WTC11 (cell line): Measurements from ENCODE around the gene TPD52L2. TPM values are rescaled to one million over a fixed set of nuclear protein-coding genes. Genes with fewer than 3 reads are reported as not detected.

Experiments used
- ATAC-seq: fragments of 200-7000 bp; cut with Tn5 transposase; 2 replicates; pipeline ENCODE4 v1.10.0; 2021; ENCODE audit warnings: mild to moderate bottlenecking, moderate library complexity
- CTCF ChIA-PET: fragments of 300-600 bp; sonication (Branson Sonifier 250); formaldehyde crosslinking; loops from one replicate; lab custom pipeline; 2021; ENCODE audit warnings: antibody characterized with exemption; lab: Charles Lee
- POLR2A ChIA-PET: fragments of 350-600 bp; sonication (Branson Sonifier 250); formaldehyde crosslinking; loops from one replicate; lab custom pipeline; 2021; ENCODE audit warnings: antibody characterized with exemption; lab: Charles Lee
- DNase-seq: peaks from one replicate; pipeline ENCODE4 v3.0.0; 2021; ENCODE audit warnings: low spot score
- H3K27ac Mint-ChIP-seq: 2 replicates; pipeline ENCODE4 v1.8.0; 2021; ENCODE audit warnings: mixed read lengths
- H3K27me3 Mint-ChIP-seq: 2 replicates; pipeline ENCODE4 v1.8.0; 2021; ENCODE audit warnings: low read depth, mild to moderate bottlenecking, moderate library complexity, mixed read lengths
- H3K36me3 Mint-ChIP-seq: 2 replicates; pipeline ENCODE4 v1.8.0; 2021; ENCODE audit warnings: mixed read lengths
- H3K4me1 Mint-ChIP-seq: 2 replicates; pipeline ENCODE4 v1.8.0; 2022; ENCODE audit warnings: mixed read lengths
- H3K4me3 Mint-ChIP-seq: 2 replicates; pipeline ENCODE4 v1.8.0; 2021; ENCODE audit warnings: mild to moderate bottlenecking, moderate library complexity, mixed read lengths
- H3K9me3 Mint-ChIP-seq: 2 replicates; pipeline ENCODE4 v1.8.0; 2021; ENCODE audit warnings: mixed read lengths
- CTCF ChIP-seq: fragments of 200-600 bp; IDR thresholded peaks from 2 replicates; pipeline ENCODE4 v1.8.0; 2022; ENCODE audit warnings: antibody characterized with exemption
- ELF4 ChIP-seq: sonication (generic); formaldehyde crosslinking; IDR thresholded peaks from 2 replicates; pipeline ENCODE4 v1.8.1; 2022; ENCODE audit warnings: low read depth, mild to moderate bottlenecking, moderate library complexity, missing genetic modification reagents
- EMX1 ChIP-seq: fragments of 250-450 bp; sonication (Bioruptor Pico); IDR thresholded peaks from 2 replicates; pipeline ENCODE4 v1.8.0; 2021; ENCODE audit warnings: mild to moderate bottlenecking
- ERG ChIP-seq: fragments of 250-450 bp; sonication (Bioruptor Pico); IDR thresholded peaks from 2 replicates; pipeline ENCODE4 v1.8.0; 2021; ENCODE audit warnings: mild to moderate bottlenecking
- ESRRA ChIP-seq: sonication (generic); formaldehyde crosslinking; IDR thresholded peaks from 2 replicates; pipeline ENCODE4 v1.8.1; 2022; ENCODE audit warnings: mild to moderate bottlenecking, missing genetic modification reagents, borderline replicate concordance
- FOXP4 ChIP-seq: sonication (generic); formaldehyde crosslinking; IDR thresholded peaks from 2 replicates; pipeline ENCODE4 v1.8.0; 2022; ENCODE audit warnings: mild to moderate bottlenecking, missing genetic modification reagents
- GABPB1 ChIP-seq: sonication (generic); formaldehyde crosslinking; IDR thresholded peaks from 2 replicates; pipeline ENCODE4 v1.8.1; 2023; ENCODE audit warnings: mild to moderate bottlenecking, missing genetic modification reagents
- IRF1 ChIP-seq: sonication (generic); formaldehyde crosslinking; IDR thresholded peaks from 2 replicates; pipeline ENCODE4 v1.8.0; 2023; ENCODE audit warnings: missing genetic modification reagents
- MLX ChIP-seq: sonication (generic); formaldehyde crosslinking; IDR thresholded peaks from 2 replicates; pipeline ENCODE4 v1.8.1; 2023; ENCODE audit warnings: mild to moderate bottlenecking, missing genetic modification reagents, moderate library complexity
- NFATC4 ChIP-seq: fragments of 250-450 bp; sonication (Bioruptor Pico); IDR thresholded peaks from 2 replicates; pipeline ENCODE4 v1.9.0; 2021; ENCODE audit warnings: mild to moderate bottlenecking
- NFE2L1 ChIP-seq: sonication (generic); formaldehyde crosslinking; IDR thresholded peaks from 2 replicates; pipeline ENCODE4 v1.8.1; 2023; ENCODE audit warnings: missing genetic modification reagents
- NR3C1 ChIP-seq: sonication (generic); formaldehyde crosslinking; conservative IDR thresholded peaks from 2 replicates; pipeline ENCODE4 v1.8.1; 2023; ENCODE audit warnings: low read depth, mild to moderate bottlenecking, missing genetic modification reagents
- TEAD4 ChIP-seq: sonication (generic); formaldehyde crosslinking; IDR thresholded peaks from 2 replicates; pipeline ENCODE4 v1.8.0; 2022; ENCODE audit warnings: mild to moderate bottlenecking, missing genetic modification reagents
- ZBTB21 ChIP-seq: sonication (generic); formaldehyde crosslinking; IDR thresholded peaks from 2 replicates; pipeline ENCODE4 v1.8.1; 2023; ENCODE audit warnings: mild to moderate bottlenecking, missing genetic modification reagents, borderline replicate concordance
- ZNF138 ChIP-seq: sonication (generic); formaldehyde crosslinking; conservative IDR thresholded peaks from 2 replicates; pipeline ENCODE4 v1.8.1; 2022; ENCODE audit warnings: mild to moderate bottlenecking, moderate library complexity, missing genetic modification reagents
- ZNF219 ChIP-seq: sonication (generic); formaldehyde crosslinking; IDR thresholded peaks from 2 replicates; pipeline ENCODE4 v1.8.0; 2023; ENCODE audit warnings: missing genetic modification reagents, mild to moderate bottlenecking, borderline replicate concordance
- ZNF396 ChIP-seq: fragments of 250-450 bp; sonication (Bioruptor Pico); IDR thresholded peaks from 2 replicates; pipeline ENCODE4 v1.8.0; 2021; ENCODE audit warnings: mild to moderate bottlenecking, moderate library complexity, borderline replicate concordance
- ZNF512 ChIP-seq: sonication (generic); formaldehyde crosslinking; IDR thresholded peaks from 2 replicates; pipeline ENCODE4 v1.8.1; 2022; ENCODE audit warnings: missing genetic modification reagents, borderline replicate concordance
- ZNF671 ChIP-seq: fragments of 250-450 bp; sonication (Bioruptor Pico); IDR thresholded peaks from 2 replicates; pipeline ENCODE4 v1.8.0; 2021; ENCODE audit warnings: mild to moderate bottlenecking
- total RNA-seq: library from RNA; stranded (reverse); gene quantifications from 3 replicates; pipeline ENCODE4 v1.2.3, GENCODE V29; 2021

Gene TPD52L2
- total RNA-seq, 1 experiment from 2014 or later: 80.8 TPM

GRCh38 chr20:63881451-63882226, 16.6 kb downstream of the TPD52L2 start:
- TF ChIP-seq CTCF: no peak
- TF ChIP-seq EMX1 (CRISPR knock-in tag): no peak
- no peak for TF ChIP-seq ZBTB21 (CRISPR knock-in tag)
- no peak for TF ChIP-seq ZNF671 (CRISPR knock-in tag)
- no peak for TF ChIP-seq NR3C1 (CRISPR knock-in tag)
- no peak for TF ChIP-seq NFATC4
- no peak for TF ChIP-seq ERG
- TF ChIP-seq ZNF396 (CRISPR knock-in tag): no peak
- no peak for TF ChIP-seq ESRRA (CRISPR knock-in tag)
- no peak for TF ChIP-seq IRF1
- TF ChIP-seq ZNF138 (CRISPR knock-in tag): no peak
- no peak for TF ChIP-seq ELF4 (CRISPR knock-in tag)
- TF ChIP-seq GABPB1 (CRISPR knock-in tag): no peak
- TF ChIP-seq ZNF512 (CRISPR knock-in tag): no peak
- TF ChIP-seq TEAD4: no peak
- TF ChIP-seq FOXP4: no peak
- TF ChIP-seq MLX (CRISPR knock-in tag): no peak
- no peak for TF ChIP-seq ZNF219 (CRISPR knock-in tag)
- no peak for TF ChIP-seq NFE2L1
- TF ChIP-seq, all 79 proteins: peak for 0
- peak; percentile 60 for ATAC-seq
- ChIA-PET CTCF (interaction anchor here (0.6 to 1.7 kb wide), 6 partner anchors 9 to 260 kb away, joined by 3 to 7 read pairs (median 4); no protein-coding TSS in a partner anchor), POLR2A (no interaction called here)
- Mint-ChIP-seq H3K27me3 (no peaks in the 10 kb centered on the region), H3K27ac (no peak overlapping the region; the same call in 1 of the 2 replicates), H3K9me3 (no peaks in the 10 kb centered on the region), H3K4me1 (no peaks in the 10 kb centered on the region), H3K4me3 (no peak overlapping the region), H3K36me3 (peaks cover 23% of the 10 kb centered on the region)
- DNase-seq: no peak
